NCI-H1930 (cell line): Measurements from ENCODE around the gene RGS21.
"Not testable (repeated sequence)": the region's sequence is repeated elsewhere in the genome, so short reads cannot be mapped to it uniquely, and the experiment has no call there.

Experiments used
- DNase-seq, 2 experiments: peaks; one replicate each; lab custom pipeline; 2025; lab: John Stamatoyannopoulos, UW

Gene RGS21, protein sequence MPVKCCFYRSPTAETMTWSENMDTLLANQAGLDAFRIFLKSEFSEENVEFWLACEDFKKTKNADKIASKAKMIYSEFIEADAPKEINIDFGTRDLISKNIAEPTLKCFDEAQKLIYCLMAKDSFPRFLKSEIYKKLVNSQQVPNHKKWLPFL

DNA sequence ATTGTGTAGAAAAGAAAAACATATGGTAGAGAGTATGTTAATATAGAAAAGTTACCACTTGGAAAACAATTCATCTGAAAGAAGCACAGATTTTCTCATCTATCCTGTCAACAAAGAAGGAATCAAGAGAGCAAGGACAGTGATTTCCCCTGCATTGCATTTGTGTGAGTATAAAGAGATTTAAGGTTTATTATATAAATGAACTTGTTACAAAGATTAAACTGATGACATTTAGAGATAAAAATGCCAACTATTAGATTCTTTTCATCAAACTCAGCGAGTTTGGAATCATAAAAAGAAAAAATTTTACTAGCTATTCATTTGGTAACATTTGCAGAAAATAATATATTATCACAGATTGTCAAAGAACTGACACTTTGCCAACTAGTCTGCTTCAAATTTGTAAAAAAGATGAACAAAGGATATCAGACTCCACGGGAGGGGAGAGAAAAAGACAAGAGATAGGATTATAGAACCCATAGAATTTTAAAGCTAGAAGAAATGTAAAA is at the start of gene RGS21:
TSS of gene RGS21 (plus strand) at position 51 of the 509 bp plus-strand sequence. CDS start 26,045 bp downstream, outside the sequence.
- DNase-seq: no peak

DNA sequence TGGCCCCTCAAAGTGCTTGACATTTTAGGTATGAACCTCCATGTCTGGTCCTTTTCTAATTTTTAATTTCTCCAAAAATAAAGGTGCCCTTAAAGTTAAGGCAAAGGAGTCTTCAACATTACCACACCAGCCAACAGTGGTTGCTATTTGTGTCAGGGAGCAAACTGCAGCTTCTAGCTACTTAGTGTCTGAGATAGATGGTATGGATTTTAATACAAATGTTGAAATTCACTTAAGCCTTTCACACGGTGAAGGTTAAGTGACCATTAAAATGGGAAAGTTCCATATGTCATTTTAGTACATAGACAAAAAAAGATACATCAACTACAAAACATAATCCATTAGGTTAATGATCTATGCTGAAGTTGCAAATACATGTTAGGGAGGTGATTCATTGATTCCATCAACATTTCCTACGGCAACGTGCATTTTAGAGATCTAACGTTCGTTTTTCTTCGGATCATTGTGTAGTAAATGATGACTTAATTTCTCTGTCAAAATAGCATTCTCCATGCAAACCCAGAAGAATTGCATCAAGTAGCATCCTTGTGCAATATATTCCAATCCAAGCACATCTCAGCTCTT is 48.2 kb upstream of the RGS21 start:
- no peak for DNase-seq

DNA sequence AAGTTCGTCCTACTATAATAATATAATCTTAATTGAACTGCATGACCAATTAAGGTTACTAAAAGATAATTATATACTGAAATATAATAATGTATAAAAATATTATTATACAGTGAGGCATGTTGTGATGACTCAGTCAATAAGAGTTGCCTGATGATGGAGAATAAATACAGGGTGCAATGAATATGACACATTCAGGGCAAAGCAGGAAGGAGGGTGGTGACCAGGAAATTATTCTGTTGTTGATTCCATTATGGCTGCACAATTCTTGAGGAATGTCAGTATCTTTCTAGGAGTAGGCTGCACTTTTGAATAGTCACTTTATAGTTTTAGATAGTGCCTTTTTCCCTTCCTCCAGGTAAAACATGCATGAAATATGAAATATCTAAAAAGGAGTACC is 46.4 kb upstream of the RGS21 start:
- no peak for DNase-seq

GRCh38 chr1:192272732-192273131 is 44.1 kb upstream of the RGS21 start:
- no peak for DNase-seq

DNA sequence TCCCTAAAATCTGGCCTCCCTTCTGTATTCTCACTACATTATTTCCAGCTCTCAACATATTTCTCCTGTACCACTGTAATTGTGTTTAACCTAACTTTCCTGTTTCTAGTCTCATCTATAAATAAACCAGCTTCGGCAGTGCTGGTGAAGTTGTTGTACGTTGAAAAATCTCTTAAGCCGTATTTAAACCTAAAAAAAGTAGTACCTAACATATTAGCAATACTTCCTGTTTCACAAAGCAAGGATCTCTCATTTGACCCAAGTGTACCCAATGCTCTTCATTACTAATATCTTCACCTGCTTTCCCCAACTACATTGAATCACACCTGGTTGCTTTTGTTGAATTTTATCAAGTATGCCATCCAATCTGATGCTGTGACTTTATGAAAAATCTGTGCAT is 42.2 kb upstream of the RGS21 start:
- DNase-seq: no peak

- DNase-seq: no peak
These were observed 39.2 kb upstream of the RGS21 start for GRCh38 chr1:192277635-192278034.

DNA sequence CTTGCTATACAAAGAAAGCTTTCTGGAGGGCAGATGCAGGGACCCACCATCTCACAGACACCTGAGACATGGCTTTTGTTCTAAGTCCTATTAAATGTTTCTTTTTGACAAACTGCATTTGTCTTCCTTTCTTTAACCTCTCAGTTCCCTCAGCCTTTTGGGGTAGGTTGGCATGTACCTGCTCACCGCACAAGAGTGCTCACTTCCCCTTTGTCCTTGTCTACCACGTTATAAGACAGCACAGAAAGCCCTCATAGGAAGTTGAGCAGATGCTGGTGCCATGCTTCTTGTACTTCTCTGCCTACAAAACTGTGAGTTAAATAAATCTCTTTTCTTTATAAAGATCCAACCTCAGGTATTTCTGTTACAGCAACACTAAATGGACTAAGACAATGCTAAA is 31.9 kb upstream of the RGS21 start:
- DNase-seq: no peak

GRCh38 chr1:192303029-192303428 is 13.8 kb upstream of the RGS21 start:
- DNase-seq: no peak

- not testable (repeated sequence) for DNase-seq
These were observed 8.5 kb upstream of the RGS21 start for GRCh38 chr1:192308314-192308713.

DNA sequence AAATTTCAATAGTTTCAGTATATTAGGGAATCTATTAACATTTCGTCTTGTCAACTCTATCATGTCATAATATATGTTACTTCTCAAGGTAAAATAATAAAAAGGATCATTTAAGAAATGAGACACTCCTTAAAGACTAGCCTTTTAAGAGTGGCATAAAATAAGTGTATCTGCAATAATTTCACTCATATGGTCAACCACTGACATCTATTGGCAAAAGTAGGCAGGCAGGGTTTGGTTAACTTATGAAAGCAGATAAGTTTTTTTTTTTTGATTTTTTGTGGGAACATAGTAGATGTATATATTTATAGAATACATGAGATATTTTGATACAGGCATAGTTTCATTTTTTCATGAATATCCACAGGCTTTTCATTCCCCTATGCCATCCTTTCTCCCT is 5.5 kb upstream of the RGS21 start:
- DNase-seq: no peak

DNA sequence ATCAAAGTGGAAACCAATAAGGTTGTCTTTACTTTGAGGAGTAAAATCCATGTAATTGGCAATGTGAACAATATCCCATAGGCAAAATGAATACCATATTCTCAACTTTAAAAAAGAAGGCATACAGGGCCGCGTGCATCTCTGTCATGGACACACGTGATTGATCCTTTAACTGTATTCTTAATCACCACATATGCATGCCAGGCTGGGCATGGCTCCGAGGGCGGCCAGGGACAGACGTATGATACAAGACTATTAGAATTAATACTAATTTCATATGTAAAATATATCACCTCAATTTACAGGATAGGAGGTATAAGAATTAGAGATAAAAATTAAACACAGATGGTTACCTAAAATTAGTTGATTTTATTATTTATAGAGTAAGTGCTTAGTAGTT is 11.2 kb downstream of the RGS21 start:
- no peak for DNase-seq

DNA sequence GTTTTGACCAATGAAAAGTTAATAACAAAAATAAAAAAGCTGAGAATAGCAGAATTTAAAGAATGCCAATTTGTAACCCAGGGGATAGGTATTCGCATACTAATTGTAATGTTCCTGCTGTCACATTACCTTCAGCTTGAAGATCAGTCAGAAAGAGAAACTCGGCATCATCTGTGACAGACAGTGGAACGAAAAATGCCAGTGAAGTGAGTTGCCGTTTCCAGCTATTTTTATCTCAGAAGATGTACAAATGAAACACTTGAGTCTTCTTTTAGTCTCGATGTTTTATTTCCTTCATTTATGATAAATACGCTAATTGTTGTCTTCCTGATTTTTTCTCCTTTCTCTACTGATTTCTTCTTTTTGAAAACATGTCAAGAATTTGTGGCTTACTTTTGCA is 26.1 kb downstream of the RGS21 start:
- DNase-seq: no peak

DNA sequence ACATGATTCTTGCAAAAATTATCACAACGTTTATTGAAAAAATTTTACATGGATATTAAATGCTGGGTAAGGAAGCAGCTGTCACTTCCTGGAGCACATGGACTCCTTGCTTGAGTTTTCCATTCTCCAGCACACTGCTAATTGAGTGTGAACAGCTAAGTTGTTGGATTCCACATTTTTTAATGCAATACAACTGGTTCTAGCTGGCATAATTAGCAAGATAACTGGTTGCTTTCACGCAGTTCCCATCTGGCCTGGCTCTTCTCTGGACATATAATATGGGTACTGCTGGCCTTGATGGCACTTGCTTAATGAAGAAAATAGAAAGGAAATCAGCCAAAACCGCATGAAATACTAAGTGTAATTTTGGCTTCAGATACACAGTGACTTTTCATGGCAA is 26.6 kb downstream of the RGS21 start:
- DNase-seq: no peak

DNA sequence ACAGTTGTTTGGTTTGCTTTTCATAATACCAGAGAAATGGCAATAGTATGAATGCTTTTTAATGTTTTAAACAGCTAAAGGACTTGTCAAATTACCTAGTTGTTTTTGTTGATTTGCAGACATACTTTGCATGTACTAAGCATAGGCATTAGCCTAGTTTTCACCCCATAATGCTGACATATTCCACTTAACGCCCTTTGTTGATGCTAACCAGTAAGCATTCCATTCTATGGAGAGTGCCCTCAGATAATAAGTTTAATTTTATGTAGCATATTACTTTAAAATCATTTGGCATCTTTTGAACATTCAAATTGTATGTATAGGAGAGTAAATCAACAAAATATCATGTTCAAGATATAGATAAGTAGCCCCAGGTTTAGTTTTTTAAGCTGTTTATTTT is 32.5 kb downstream of the RGS21 start:
- no peak for DNase-seq

DNA sequence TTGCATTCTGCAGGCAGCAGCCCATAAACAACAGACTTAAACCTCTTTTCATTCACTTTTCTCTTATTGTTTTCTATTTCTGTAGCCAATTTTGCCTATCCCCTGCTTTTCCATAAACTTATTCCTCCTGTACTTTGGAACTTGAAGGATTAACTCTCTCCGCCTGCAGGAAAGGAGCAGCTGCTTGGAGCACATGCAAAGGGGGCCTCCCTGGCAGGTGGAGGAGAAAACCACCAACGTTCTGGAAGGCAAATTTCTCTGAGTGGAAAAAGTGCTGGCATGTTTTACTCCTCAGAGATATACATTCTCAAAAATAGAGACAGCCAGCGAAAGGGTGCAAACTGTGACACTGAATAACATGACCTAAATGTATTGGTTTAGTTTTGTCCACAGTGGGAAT is 33.6 kb downstream of the RGS21 start:
- DNase-seq: no peak

DNA sequence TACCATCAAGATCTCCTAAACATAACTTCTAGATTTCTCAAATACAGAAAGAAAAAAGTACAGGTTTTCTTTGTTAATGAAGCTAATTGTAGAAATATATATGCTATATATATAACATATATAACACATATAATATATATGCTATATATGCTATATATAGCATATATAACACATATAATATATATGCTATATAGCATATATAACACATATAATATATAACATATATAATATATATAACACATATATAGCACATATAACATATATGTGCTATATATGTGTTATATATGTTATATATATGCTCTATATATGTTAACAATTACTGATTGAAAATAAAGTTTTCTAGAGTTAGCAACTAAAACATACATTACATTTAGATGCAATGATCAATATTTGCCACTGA is 34.8 kb downstream of the RGS21 start:
- no peak for DNase-seq

GRCh38 chr1:192357924-192358323 is 41.1 kb downstream of the RGS21 start:
- no peak for DNase-seq

- no peak for DNase-seq
These were observed 41.6 kb downstream of the RGS21 start for GRCh38 chr1:192358402-192358801.

- no peak for DNase-seq
These were observed 42.0 kb downstream of the RGS21 start for GRCh38 chr1:192358822-192359221.

DNA sequence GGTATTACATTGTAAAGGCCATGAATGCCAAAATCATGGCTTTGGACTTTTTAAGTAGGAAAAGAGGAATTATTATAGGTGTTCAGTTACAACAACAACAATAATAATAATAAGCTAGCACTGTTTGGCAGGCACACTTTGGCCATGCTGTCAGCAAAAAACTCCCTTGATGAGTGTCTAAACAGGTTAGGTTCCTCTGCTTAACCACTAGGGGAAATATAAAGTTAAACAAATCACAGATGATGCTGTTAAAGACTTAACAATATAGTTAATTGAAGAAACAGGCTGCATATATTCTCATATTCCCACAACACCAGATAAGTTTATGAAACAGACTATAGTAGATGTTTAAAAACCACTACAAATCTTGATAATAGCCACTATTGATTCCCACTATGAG is 46.4 kb downstream of the RGS21 start:
- DNase-seq: no peak

- DNase-seq: no peak
These were observed 50.6 kb downstream of the RGS21 start for GRCh38 chr1:192367436-192367835.

DNA sequence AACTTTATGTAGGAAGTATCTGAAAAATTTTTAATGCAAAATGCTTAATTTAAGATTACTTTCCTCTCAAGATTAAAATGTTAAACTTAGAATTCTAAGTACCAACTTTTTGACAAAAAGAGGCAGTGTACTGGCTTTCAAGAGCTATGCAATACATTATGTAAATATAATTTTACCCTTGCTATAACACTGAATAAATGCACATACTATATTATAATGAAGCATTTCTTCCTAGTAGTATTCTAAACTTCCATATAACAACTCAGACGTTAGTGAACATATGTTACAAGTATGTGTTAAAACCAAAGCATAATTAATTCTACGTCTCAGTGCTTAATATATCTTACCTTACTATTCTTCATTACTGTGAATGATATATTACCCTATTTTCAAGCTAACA is 58.5 kb downstream of the RGS21 start:
- no peak for DNase-seq

DNA sequence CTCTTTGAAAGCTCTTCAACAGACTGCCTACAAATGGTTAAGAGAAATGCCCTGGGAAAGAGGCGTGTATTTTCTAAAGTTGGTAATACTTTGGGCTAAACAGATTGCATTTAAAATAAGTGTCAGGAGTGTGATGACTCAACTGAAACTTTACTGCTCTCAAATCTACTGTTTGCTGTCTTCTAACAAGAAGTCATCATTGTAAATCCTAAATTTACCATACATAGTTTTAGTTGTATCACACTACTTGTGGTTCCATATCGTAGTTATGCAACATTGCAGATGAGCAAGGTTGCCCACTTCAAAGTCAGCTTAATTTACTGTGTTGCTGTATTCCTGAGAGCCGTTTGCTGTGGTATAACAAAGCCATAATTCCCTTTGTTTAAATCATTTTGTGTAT is 59.6 kb downstream of the RGS21 start:
- no peak for DNase-seq

DNA sequence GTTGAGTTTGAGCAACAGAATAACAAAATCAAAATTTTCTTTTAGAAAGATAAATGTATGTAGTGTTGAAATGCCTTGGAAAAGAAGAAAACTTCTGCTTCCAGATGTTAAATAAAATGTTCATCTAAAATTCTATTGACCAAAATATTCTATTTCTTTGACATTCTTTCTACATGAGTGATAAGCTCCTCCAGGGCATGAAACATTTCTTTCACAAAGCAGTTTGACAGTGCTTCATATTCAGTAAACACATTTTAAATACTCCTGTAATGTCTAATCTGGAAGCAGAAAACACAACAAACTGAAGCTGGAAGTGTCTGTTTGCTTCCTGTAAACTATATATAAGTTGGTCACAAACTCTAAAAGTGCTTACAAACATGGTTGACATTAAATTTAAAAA is 61.5 kb downstream of the RGS21 start:
- no peak for DNase-seq
